Measurements from ENCODE around the gene CDRT15L2.
"Not testable (repeated sequence)": the region's sequence is repeated elsewhere in the genome, so short reads cannot be mapped to it uniquely, and the experiment has no call there.

GRCh38 chr17:20591040-20591439 is 11.5 kb downstream of the CDRT15L2 start:
- TF ChIP-seq CTCF, POLR2A (IDR thresholded peaks at IDR 0.05): not testable (repeated sequence)
